ENCODE measurements around the gene CD247. TPM values are rescaled to one million over a fixed set of nuclear protein-coding genes. Genes with fewer than 3 reads are reported as not detected.

CD247 gene
- polyA plus RNA-seq, 1 of the 3 experiments (the other 2 are of a cell fraction) = 0.08 TPM

DNA sequence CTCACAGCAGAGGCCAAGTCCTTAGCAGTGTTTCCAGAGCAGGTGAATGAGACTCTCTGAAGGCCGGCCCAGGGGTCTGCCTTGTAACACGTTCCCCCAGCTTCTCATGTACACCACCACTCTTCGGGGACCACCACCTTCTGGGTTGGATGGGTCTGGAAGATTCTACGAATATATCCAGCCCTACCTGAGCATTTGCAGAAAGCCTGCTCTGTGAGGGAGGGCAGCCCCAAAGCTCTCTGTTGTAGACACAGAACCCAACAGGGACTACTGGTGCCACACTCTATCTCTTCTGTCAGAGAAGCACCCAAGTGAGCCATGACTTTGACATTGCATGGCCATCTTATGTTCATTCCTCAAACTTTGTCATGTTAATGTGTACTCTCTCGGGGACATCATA lies 61.8 kb downstream of the CD247 start:
- WGBS (ENCODE audit: low lambda C conversion rate) = 86% methylated on average over 5 of the region's 5 CpGs
- ChIA-PET CTCF (interaction anchor here (0.6 to 5.5 kb wide), 9 partner anchors 9 to 398 kb away, joined by 3 to 45 read pairs (median 5); no protein-coding TSS in a partner anchor), POLR2A (no interaction called here)
- no peaks in the 10 kb centered on the region for H3K79me2 ChIP-seq (ENCODE audit: insufficient read depth)
- no peak overlapping the region for H2AFZ ChIP-seq (ENCODE audit: low read depth)
- H3K36me3 ChIP-seq (replicated peaks in 1 of 2; ENCODE audit: control insufficient read depth in 1 of 2, insufficient read depth in 2 of 2, low read length in 1 of 2) = no peaks in the 10 kb centered on the region
- no peak overlapping the region for H3K27ac ChIP-seq (ENCODE audit: low read depth in 2 of 2, low read length in 1 of 2)
- H3K9me3 ChIP-seq = no peaks in the 10 kb centered on the region
- H3K9ac ChIP-seq = no peak overlapping the region
- no peaks in the 10 kb centered on the region for H3K9me2 ChIP-seq
- H3F3A ChIP-seq (replicated peaks; ENCODE audit: insufficient read depth) = no peaks in the 10 kb centered on the region
- peaks cover 0 to 8% of the 10 kb centered on the region in 2 experiments; a peak in 1 of 4 replicates for H3K4me1 ChIP-seq (ENCODE audit: control insufficient read depth in 1 of 2, insufficient read depth in 2 of 2, low read depth in 1 of 2, low read length in 1 of 2)
- no peaks in the 10 kb centered on the region for H4K20me1 ChIP-seq (ENCODE audit: insufficient read depth)
- DNase-seq = no peak
- H3K4me3 ChIP-seq (ENCODE audit: low read depth in 2 of 2, low read length in 1 of 2) = no peak overlapping the region
- H3K27me3 ChIP-seq (ENCODE audit: insufficient read depth) = peaks cover 4% of the 10 kb centered on the region; the same call in 1 of the 2 replicates
- TF ChIP-seq, protein P1, sequence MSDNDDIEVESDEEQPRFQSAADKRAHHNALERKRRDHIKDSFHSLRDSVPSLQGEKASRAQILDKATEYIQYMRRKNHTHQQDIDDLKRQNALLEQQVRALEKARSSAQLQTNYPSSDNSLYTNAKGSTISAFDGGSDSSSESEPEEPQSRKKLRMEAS (IDR thresholded peaks at IDR 0.05; ENCODE audit: low read depth) = no peak
- TF ChIP-seq FOXM1 (IDR thresholded peaks at IDR 0.05; ENCODE audit: low read depth) = no peak
- no peak overlapping the region for H3K4me2 ChIP-seq

DNA sequence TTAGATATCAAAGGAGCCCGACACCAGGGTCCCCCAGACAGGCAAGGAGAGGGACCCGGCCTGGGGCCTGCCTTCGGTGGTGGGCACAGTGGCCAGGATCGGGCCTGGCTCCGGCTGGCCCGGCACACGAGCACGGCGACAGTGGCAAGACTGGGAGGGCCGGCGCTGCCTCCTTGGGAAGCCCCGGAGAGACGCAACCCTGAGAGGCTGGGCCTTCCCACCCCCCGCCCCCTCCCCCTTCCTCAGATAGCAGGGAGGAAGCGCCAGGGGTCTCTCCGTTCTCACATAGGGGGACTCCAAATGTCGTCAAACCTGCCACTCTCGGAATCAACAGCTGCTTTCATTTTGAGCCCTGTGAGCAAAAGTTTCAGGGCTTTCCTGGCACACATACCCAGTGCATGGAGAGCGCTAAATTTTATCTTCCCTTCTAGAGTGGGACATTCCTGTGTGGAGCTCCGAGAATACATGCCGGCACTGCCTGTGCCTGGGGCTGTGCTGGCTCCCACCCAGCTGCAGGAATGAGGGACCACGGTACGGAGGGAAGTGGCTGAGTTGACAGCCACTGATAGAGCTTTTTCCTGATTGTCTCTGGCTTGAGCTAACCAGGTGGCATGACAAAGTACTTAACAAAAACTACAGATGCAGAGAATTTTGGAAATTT lies 62.4 kb downstream of the CD247 start:
- TF ChIP-seq, protein P1 (IDR thresholded peaks at IDR 0.05; ENCODE audit: low read depth) = no peak
- TF ChIP-seq RCOR1 (IDR thresholded peaks at IDR 0.05; ENCODE audit: low read length) = peak; percentile 32; the same call in 1 of the 2 replicates
- 0 out of 2 replicates have a peak, but pooled peaks have one; percentile 37 for TF ChIP-seq MXI1 (IDR thresholded peaks at IDR 0.05; ENCODE audit: low read depth, low read length)
- H3K36me3 ChIP-seq (replicated peaks in 1 of 2; ENCODE audit: control insufficient read depth in 1 of 2, insufficient read depth in 2 of 2, low read length in 1 of 2) = no peaks in the 10 kb centered on the region
- H3K4me3 ChIP-seq (ENCODE audit: low read depth in 2 of 2, low read length in 1 of 2) = peak overlapping the region; percentile 62 to 87
- no peaks in the 10 kb centered on the region for H3K9me3 ChIP-seq
- no peaks in the 10 kb centered on the region for H3K79me2 ChIP-seq (ENCODE audit: insufficient read depth)
- H3K9ac ChIP-seq = peak overlapping the region; percentile 71
- H4K20me1 ChIP-seq (ENCODE audit: insufficient read depth) = no peaks in the 10 kb centered on the region
- H2AFZ ChIP-seq (ENCODE audit: low read depth) = peak overlapping the region; percentile 97
- DNase-seq = peak; percentile 78
- CTCF ChIA-PET = interaction anchor here (0.6 to 5.5 kb wide), 12 partner anchors 10 to 397 kb away, joined by 3 to 45 read pairs (median 5); no protein-coding TSS in a partner anchor
- H3K27me3 ChIP-seq (ENCODE audit: insufficient read depth) = peaks cover 6% of the 10 kb centered on the region; the same call in 1 of the 2 replicates
- H3K4me1 ChIP-seq (ENCODE audit: control insufficient read depth in 1 of 2, insufficient read depth in 2 of 2, low read depth in 1 of 2, low read length in 1 of 2) = peaks cover 0 to 8% of the 10 kb centered on the region in 2 experiments; a peak in 1 of 4 replicates
- H3K4me2 ChIP-seq = peak overlapping the region; percentile 98
- no peak overlapping the region; a peak in 1 of 4 replicates for H3K27ac ChIP-seq (ENCODE audit: low read depth in 2 of 2, low read length in 1 of 2)
- POLR2A ChIA-PET = interaction anchor here (0.5 to 1.5 kb wide), 2 partner anchors 54 to 188 kb away, joined by 3 read pairs; no protein-coding TSS in a partner anchor
- no peaks in the 10 kb centered on the region for H3K9me2 ChIP-seq
- H3F3A ChIP-seq (replicated peaks; ENCODE audit: insufficient read depth) = no peaks in the 10 kb centered on the region
- 17% methylated on average over 17 of the region's 23 CpGs for WGBS (ENCODE audit: low lambda C conversion rate)

DNA sequence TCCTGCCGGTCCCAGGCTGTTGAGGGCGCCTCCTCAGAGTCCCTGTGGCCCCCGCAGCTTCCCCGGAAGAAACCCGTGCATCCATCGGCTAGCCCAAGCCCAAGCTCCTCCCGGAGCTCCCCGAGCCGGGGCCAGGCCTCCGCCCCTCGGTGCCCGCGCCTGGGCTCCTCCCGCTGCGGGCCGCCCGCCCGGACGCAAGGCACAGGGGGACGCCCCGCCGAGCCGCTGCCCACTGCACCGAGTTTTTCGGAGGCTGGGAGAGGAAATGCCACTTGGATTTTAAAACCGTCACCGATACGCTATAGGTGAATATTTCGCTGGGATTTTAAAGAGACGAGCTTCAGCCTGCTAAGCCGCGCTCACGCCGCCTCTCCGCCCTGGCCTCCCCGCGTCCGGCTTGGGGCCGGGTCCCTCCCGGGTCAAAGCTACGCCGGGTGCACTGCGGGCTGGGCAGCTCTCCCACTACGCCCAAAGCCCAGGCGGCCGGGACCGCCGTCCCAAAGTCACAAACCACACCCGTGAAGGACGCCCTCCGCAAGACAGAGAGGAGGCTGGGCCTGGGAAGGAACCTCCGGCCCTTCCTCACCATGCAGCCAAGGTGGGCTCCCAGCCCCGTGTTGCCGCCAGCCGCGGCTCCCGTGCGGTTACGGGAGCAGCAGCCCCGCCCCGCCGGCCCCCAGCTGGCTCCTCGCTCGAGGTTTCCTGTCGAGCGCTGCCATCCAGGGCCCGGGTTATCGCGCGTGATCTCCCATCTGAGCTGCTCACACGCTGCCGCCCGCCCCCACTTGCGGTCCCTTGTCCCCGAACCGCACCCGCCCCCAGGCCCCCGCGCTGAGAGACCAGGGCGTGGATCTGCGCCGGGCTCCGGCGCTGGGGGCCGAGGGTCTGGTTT lies 63.2 kb downstream of the CD247 start:
- no peaks in the 10 kb centered on the region for H3K9me3 ChIP-seq
- no peaks in the 10 kb centered on the region for H3K9me2 ChIP-seq
- H3K36me3 ChIP-seq (replicated peaks in 1 of 2; ENCODE audit: control insufficient read depth in 1 of 2, insufficient read depth in 2 of 2, low read length in 1 of 2) = no peaks in the 10 kb centered on the region
- H3K27ac ChIP-seq (ENCODE audit: low read depth in 2 of 2, low read length in 1 of 2) = peak overlapping the region in 1 of 2 experiments; percentile 45; a peak in 1 of 4 replicates
- peak overlapping the region; percentile 98 for H3K4me2 ChIP-seq
- peak; percentile 87 for DNase-seq
- no peak for TF ChIP-seq TCF12 (IDR thresholded peaks at IDR 0.05)
- TF ChIP-seq ELF1 (IDR thresholded peaks at IDR 0.05) = no peak
- TF ChIP-seq MXI1 (IDR thresholded peaks at IDR 0.05; ENCODE audit: low read depth, low read length) = peak; percentile 12
- peak; percentile 48; the same call in 1 of the 2 replicates for TF ChIP-seq GATA2 (CRISPR knock-in tag; IDR thresholded peaks at IDR 0.05)
- H3K4me3 ChIP-seq (ENCODE audit: low read depth in 2 of 2, low read length in 1 of 2) = peak overlapping the region; percentile 62 to 87
- H3K27me3 ChIP-seq (ENCODE audit: insufficient read depth) = peaks cover 6% of the 10 kb centered on the region; the same call in 1 of the 2 replicates
- 2% methylated on average over 12 of the region's 85 CpGs for WGBS (ENCODE audit: low lambda C conversion rate)
- no peaks in the 10 kb centered on the region for H3K79me2 ChIP-seq (ENCODE audit: insufficient read depth)
- H3F3A ChIP-seq (replicated peaks; ENCODE audit: insufficient read depth) = no peaks in the 10 kb centered on the region
- H3K9ac ChIP-seq = peak overlapping the region; percentile 71
- H2AFZ ChIP-seq (ENCODE audit: low read depth) = peak overlapping the region; percentile 97
- H4K20me1 ChIP-seq (ENCODE audit: insufficient read depth) = no peaks in the 10 kb centered on the region
- ChIA-PET POLR2A (interaction anchor here (0.5 to 1.5 kb wide), 5 partner anchors 11 to 480 kb away, joined by 3 to 4 read pairs (median 3); no protein-coding TSS in a partner anchor), CTCF (interaction anchor here (0.6 to 5.5 kb wide), 13 partner anchors 10 to 545 kb away, joined by 3 to 45 read pairs (median 4); no protein-coding TSS in a partner anchor)
- peaks cover 0 to 8% of the 10 kb centered on the region in 2 experiments; a peak in 1 of 4 replicates for H3K4me1 ChIP-seq (ENCODE audit: control insufficient read depth in 1 of 2, insufficient read depth in 2 of 2, low read depth in 1 of 2, low read length in 1 of 2)

Data from SK-N-SH (cell line).